Activated CD8-positive, alpha-beta memory T cell treated with anti-CD3 and anti-CD28 coated beads for 1 hour (primary cell): Measurements from ENCODE around the gene CCDC89.
"Not testable (repeated sequence)": the region's sequence is repeated elsewhere in the genome, so short reads cannot be mapped to it uniquely, and the experiment has no call there.

Experiments
- DNase-seq, 2 donors: peaks; one replicate each; pipeline ENCODE4 v3.0.0-alpha.2; 2020; ENCODE audit warnings: low read depth in 1 of 2; ENCODE audit errors: extremely low read depth in 1 of 2

CCDC89 gene

DNA sequence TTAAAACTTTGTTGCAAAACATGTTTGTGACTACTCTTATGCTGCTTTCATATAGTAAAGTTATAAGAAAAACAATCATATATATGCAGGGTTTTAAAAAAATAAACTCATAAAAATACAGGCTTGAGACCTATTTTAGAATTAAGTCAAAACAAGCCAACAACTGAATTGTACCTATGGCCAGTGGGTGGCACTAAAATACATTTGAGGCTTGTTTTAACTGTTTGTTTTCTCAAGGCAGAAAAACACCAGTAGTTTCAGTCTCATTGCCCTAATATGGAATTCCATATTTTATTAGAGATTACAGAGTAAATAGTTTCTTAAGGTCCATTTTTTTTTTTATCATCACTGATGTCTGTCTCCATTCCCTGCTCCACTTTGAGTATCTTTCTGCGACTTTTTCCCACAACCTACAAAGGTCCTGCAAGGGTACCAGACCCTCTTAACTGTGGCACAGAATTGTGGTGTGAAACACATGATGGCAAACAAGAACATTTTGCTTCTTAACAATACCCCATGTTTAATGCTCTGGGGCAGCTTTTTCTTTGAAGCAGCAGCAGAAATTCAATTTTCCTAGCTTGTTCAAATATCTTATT is 8.5 kb upstream of the CCDC89 start:
- DNase-seq, result no peak

DNA sequence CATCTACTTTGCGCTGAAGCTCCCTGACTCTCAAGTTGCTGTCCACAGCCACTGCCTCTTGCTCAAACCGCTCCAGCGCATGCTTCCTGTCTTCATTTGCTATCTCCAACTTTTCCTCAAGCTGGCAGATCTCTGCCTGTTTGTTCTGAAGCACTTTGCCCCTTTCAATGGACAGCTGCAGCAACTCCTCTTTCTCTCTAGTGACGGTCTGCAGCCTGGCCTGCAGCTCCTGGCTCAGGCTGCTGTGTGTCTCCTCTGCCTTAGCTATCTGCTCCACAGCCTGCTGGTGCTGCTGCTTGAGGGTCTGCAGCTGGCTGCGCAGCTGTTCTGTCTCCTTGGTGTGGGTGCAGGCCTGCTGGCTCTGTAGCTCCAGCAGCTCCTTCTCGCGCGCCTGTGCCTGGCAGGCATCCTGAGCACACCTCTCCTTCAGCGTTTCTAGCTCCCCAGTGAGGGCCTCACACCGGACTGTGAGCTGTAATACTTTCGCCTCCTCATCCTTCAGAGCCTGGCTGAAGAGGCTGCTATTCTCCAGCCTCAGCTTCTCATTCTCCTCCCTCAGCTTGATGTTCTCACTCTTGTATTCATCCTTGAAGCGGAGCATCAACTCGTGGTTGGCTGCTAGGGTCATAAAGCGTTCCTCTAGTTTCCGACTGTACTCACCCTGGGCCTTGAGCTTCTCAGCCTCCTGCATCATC is 723 bp downstream of the CCDC89 start:
- DNase-seq, result no peak

DNA sequence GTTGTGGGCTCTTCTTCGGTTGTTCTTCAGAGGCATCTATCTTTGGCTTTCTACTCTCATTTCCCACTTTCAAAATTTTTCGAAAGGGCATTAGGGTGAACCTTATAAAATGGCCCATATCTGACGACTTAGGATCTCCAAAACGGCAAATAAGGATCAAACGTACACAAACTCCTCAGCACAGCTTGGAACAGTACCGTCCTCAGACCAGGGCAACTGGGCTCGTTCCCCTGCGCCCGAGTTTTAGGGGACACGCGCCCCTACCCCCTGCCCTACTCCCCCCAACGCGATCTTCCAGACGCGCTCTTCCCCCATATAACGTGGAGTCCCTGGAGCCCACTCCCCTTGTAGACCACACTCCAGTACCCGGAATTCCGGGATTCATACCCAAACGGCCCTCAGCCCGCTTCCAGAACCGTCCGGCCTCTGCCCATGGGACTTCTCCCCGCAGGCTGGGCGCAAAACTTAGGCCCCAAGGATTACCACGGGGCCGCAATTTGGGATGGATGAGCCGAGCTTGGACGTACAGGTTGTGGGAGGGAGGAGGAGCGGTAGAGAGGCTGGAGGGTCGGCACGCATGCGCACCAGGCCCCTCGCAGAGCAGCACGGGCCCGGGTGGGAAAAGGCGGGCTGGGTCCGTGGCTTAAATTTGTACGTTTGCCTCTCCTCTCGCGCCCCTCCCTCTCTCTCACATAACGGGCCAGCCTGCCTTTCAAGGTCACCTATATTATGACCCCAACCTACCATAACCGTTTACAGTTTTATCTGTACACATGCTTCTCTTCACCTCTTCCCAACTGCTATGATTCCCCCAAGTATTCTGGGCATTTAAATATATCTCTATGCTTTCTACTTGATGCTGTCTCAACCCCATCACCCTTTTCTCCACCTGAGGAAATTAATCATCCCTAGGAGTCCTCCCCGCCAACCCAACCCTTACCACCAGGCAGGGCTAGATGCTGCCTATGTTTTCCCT is 3.4 kb downstream of the CCDC89 start:
- DNase-seq, result peak in 1 of 2 donors; percentile 37

DNA sequence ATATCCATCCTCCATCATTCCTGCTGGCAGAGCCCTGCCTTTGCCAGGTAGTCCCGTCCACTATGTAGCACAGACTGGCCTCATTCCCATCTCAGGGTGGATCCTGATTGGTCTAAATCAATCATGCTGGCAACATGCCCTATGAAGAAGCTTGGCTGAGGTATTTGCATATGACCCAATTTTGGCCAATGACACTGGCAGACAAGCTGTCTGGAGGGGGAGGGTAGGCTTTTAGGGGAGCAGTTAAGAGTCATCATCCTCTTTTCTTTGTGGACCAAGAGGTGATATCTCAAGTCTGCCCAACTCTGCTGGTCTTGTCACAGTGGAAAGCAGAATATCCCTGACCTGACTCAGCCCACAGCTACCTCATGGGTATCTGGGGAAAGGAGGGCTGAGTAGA is 5.1 kb downstream of the CCDC89 start:
- DNase-seq, result no peak

DNA sequence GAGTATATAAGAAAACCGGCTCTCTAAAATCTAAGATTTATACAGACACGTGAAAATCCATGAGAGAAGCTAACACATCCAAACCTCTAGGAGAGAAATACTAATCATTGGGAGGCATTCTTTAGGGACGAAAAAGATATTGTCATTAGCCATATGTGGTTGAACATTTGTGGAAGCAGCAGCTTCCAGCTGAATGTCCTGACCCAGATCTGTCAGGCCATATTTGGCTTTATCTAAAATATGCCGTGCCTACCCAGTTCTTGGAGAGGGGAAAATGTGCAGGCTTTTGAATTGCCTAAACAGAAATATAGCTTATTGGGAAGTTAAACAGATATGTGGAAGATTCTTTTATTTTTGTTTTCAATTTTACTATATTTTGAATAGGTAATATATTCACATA is 6.4 kb downstream of the CCDC89 start:
- DNase-seq, result no peak

DNA sequence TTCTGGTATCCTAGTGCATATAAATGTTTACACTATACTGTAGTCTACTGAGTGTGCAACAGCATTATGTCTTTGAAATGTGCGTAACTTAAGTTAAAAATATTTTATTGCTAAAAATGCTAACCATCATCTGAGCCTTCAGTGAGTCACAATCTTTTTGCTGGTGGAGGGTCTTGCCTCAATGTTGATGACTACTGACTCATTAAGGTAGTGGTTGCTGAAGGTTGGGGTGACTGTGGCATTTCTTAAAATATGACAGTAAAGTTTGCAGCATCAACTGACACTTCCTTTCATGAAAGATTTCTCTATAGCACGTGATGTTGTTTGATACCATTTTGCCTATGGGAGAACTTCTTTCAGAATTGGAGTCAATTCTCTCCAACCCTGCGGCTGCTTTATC is 12.6 kb downstream of the CCDC89 start:
- DNase-seq, result no peak

DNA sequence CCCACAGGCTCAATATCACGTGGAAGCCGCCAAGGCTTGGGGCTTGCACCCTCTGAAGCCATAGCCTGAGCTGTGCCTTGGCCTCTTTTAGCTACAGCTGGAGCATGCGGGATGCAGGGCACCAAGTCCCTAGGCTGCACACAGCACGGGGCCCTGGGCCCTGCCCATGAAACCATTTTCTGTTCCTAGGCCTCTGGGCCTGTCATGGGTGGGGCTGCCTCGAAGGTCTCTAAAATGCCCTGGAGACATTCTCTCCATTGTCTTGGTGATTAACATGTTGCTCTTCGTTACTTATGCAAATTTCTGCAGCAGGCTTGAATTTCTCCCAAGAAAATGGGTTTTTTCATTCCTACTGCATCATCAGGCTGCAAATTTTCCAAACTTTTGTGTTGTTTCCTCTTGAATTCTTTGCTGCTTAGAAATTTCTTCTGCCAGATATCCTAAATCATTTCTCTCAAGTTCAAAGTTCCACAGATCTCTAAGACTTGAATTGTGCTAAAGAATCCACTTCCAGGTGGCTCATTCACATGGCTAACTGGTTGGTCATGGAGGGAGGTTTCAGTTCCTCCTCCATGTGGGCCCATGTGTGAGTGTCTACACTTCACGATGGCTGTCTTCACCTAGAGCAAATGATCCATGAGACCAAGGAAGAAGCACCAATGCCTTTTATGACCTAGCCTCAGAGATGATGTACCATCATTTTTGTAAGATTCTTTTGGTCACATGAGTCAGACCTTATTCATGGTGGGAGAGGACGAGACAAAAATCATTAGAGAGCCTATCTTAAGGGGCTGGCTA is 13.7 kb downstream of the CCDC89 start:
- no peak for DNase-seq

DNA sequence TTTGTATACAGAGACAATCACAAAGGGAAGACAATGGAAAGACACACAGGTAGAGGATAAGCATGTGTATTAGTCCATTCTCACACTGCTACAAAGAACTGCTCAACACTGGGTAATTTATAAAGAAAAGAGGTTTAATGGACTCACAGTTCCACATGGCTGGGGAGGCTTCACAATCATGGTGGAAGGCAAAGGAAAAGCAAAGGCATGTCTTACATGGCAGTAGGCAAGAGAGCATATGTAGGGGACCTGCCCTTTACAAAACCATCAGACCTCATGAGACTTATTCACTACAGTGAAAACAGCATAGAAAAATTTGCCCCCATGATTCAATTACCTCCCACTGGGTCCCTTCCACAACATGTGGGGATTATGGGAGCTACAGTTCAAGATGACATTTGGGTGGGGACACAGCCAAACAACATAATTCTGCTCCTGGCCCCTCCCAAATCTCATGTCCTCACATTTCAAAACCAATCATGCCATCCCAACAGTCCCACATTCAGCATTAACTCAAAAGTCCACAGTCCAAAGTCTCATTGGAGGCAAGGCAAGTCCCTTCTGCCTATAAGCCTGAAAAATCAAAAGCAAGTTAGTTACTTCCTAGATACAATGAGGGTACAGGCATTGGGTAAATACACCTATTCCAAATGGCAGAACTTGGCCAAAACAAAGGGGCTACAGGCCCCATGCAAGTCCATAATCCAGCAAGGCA is 14.9 kb downstream of the CCDC89 start:
- not testable (repeated sequence) for DNase-seq

DNA sequence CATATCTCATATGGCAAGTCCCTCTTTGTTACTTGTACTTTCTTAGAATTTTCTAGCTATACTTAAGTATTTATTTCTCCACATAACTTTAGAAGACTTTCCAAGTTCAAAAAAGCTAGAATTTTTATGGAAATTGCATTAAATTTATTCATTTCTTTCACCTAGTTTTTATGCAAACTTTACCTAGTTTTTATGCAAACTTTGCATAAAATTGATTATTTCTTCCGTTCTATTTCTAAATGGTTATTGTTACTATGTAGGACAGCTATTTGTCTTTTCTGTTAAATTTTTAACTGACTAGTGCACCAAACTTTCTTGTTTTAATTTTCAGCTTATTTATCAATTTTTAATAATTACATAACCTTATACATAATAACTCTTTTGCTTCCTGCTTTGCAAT is 17.8 kb downstream of the CCDC89 start:
- no peak for DNase-seq

DNA sequence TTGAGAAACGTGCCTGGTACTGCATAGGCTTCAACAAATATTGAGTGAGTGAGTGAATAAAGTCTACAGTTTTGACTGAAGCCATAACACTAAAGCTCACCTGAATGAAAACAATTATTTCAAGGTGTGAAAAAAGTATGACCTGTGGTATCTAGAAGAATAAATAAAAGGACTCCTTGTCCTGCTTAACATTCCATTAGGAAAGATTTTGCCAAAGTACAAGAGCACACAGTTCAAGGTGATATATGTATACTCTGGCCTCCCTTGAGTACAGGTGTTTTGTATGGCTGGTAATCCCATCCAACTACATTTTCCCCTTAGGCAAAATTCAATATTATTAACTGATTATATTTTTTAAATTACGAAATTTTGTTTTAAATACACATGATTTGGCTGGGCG is 19.3 kb downstream of the CCDC89 start:
- DNase-seq, result no peak

DNA sequence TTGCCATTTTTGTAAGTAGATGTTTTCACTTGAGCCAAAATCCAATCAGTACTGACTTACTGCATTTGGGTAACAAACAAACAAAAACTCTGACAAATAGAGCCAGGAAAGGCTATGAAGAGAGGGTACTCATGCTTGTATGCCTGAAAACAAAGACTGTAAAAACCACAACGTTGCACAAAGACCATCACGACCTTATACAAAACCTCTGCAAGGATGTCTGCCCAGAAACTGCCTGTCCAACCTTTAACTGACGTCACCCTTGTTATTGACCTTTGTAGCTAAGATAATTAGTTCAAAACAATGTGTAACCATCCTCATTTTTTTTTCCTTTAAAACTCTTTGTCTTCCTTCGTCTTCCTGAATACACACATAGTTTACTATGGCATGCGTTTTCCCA is 20.3 kb downstream of the CCDC89 start:
- DNase-seq, result no peak

DNA sequence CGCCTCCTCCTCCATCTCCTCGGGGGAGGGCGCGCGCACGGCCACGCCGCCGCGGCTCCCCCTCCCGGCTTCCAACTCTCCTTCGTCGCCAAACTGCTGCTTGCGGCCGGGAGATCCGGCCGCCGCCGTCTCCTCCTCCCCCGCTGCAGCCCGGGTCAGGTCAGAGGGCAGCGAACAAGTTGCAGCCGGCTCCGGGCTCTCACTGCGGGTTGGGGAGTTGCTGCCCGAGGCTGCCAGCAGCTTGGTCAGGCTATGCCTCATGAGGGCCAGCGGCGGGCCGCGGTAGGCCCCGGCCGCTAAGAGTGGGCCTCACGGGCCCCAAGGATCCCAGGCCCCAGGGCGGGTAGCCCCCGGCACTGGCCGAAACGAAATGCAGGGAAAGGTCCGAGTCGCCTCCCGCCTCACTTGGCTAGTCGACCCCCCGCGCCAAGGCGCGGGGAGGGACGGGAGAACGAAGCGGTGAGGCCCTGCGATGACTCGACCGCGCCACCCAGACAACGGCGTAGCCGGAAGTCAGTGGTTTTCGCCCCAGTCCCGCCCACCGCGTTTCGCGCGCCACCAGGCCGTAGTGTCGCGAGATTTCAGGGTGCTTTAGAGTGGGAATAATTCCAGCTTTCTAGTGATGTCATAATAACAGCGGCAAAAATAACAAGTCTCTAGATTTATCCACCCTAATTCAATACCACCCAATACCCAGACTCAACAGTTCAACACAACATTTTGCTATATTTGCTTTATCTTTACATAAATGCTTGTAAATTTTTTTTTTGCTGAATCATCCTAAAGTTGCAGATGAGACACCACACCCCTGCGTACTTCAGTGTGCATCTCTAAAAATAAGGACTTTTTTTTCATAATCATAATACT is 21.1 kb downstream of the CCDC89 start, which contains the start of gene CREBZF:
TSS of gene CREBZF (minus strand) at position 515 of the 867 bp plus-strand sequence. CDS start at position 261, 254 bp downstream.
- peak; percentile 70 to 86 for DNase-seq

DNA sequence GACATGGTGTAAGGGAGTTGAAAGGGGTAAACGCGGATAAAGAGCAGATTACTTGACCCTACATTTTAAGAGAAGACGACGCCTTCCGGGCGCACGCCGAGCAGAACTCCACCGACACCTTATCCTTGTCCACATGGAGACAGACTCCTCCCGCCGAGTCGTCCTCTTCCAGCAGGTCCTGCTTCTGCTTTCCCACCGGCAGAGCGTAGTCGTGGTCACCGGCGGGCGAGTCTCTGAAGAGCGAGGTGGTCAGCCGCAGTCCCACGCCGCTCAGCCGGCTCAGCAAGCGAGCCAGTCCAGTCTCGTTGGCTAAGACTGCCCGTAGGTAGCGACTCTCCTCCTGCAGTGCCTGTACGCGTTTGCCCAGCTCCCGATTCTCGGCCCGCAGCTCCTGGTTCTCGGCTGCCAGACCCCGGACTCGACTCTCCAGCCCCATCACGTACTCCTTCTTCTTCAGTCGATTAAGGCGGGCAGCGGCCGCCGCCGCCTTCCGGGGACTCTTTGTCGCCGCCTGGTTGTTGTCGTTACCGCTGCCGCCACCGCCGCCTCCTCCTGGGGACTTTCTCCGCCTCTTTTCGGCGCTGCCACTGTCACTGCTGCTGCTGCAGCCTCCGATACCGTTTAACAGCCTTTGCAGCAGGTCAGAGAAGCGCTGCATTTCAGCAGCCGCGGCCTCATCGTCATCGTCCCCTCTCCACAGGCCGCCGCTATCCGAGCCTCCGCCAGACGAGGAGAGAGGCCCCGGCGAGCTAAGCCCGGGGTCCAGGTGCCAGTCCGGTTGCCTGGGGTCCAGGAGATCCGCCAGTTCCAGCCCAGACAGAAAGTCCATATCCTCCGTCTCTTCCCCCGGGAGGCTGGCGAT is 22.0 kb downstream of the CCDC89 start:
- peak; percentile 78 to 80 for DNase-seq

DNA sequence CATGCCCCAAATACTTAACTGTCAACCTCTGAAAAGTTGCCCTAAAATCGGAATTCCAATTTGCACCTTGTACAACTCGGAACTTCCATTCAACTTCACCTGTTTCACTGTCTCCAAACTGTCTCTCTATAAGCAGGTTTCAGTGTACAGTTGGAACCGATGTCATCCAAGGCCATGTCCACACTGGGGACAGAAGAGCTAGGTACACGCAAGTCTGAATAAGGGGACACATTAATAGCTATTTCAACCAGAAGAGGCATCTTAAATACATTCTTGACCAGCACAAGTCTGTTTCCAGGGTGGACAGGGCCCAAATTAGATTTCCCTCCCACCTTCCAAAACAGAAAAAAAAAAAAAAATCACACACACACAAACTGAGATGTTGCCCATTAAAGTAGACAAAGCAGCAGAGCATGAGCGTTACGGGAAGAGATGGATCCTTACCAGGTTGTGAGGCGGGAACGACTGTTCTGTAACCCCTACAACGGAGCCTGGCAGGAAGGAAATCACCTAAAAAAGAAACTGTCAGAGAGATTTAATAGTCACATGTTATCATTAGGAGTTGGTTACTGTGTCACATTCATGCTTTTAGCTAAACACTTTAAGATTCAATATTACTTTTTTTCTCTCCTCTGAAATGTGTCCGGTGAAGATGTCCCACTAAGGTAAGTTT is 22.8 kb downstream of the CCDC89 start:
- no peak for DNase-seq

DNA sequence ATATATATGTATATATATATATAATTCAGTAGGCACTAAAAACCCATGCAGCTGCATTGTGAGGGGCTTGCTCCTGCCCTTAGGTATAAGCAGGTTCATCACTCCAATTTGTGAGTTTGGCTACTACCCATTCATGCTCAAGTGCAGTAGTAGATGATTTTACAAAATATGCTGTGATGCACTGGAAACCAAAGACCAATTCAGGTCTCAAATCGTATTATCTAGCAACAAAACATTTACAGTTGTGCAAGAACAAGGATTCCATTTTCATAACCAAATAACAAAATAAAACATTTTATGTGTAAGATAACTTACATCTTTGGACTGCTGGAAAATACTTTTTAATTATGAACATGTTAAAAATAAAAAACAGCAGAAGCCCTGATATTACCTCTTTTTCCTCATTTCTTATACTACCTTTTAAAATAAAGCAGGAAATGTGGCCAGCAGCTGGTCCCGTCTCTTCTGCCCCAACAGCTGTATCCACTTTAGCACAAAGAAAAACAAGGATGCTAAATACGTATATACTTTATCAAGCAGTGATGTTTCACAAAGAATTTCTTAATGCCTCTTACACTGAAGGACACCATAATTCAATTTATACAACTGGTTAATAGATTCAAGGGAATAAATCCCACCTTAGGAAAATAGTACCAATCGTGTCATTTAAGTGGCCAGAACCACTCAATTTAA is 23.9 kb downstream of the CCDC89 start:
- no peak for DNase-seq

DNA sequence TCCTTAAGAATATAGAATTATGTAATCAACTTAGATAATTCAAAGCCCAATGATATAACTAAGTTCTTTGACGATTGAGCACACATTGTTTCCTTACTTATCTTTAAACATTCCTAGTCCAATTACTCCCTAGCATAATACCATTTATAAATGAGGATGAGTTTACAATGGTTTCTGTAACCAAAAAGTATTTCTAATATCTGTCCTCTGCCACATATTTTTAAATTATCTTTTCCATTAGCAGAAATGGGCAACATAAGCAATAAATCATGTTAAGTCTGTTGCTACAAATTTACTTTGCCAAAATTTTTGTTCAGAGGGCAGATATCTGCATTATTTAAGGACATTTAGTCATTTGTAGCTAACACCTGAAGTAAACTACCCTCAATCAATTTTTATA is 27.8 kb downstream of the CCDC89 start:
- DNase-seq, result no peak

DNA sequence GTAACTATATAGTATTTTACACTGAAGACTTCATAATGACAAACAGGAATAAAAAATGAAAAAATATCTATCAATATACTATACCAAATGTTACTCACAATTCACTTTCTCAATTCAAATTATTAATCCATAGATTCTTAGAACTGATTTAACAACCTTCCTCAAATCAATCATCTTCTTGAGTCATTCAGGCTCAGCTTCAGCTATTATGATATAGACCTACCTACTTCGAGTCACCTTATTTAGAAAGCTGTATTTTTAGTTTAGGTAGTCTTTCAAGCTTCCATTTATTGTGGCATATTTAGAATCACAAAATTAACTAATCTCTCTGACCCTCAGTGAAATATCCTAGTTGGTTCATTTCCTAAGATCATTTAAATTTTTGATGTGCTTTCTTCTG is 29.2 kb downstream of the CCDC89 start:
- DNase-seq, result no peak
